RWPE2 (cell line): ENCODE data around the gene SMIM35.

Experiments used
- ATAC-seq: fragments of 200-7000 bp; cut with Tn5 transposase; 3 replicates; pipeline ENCODE4 v1.9.1; 2021; ENCODE audit warnings: low read depth
- DNase-seq: peaks from one replicate; pipeline ENCODE4 v3.0.0-alpha.2; 2020; ENCODE audit warnings: low spot score
- H3K27ac ChIP-seq: fragments of 450-650 bp; 2 replicates; pipeline ENCODE4 v1.5.1; 2017; ENCODE audit warnings: mild to moderate bottlenecking; ENCODE audit not compliant: poor library complexity, severe bottlenecking
- H3K27me3 ChIP-seq: fragments of 250-450 bp; sonication (Bioruptor Pico); 2 replicates; pipeline ENCODE4 v1.5.1; 2021; ENCODE audit warnings: mild to moderate bottlenecking, moderate library complexity; ENCODE audit not compliant: insufficient read depth, poor library complexity, severe bottlenecking
- H3K36me3 ChIP-seq: fragments of 250-450 bp; sonication (Bioruptor Pico); 2 replicates; pipeline ENCODE4 v1.5.1; 2020; ENCODE audit warnings: low read depth, mild to moderate bottlenecking, moderate library complexity
- H3K4me1 ChIP-seq: fragments of 250-450 bp; sonication (Bioruptor Pico); 2 replicates; pipeline ENCODE4 v1.5.1; 2021; ENCODE audit warnings: mild to moderate bottlenecking, moderate library complexity; ENCODE audit not compliant: insufficient read depth, poor library complexity, severe bottlenecking
- H3K4me3 ChIP-seq: fragments of 250-450 bp; sonication (Bioruptor Pico); 2 replicates; pipeline ENCODE4 v1.5.1; 2021; ENCODE audit warnings: mild to moderate bottlenecking, moderate library complexity; ENCODE audit not compliant: severe bottlenecking
- H3K9me3 ChIP-seq: fragments of 250-450 bp; sonication (Bioruptor Pico); 2 replicates; pipeline ENCODE4 v1.5.1; 2021; ENCODE audit warnings: mild to moderate bottlenecking, moderate library complexity; ENCODE audit not compliant: severe bottlenecking
- CTCF ChIP-seq: fragments of 450-650 bp; IDR thresholded peaks from one replicate; pipeline ENCODE4 v1.5.1; 2017; ENCODE audit warnings: mild to moderate bottlenecking, moderate library complexity; ENCODE audit not compliant: poor library complexity, severe bottlenecking

SMIM35 gene

GRCh38 chr11:118054712-118055640, 31.8 kb downstream of the SMIM35 start:
- no peaks in the 10 kb centered on the region for H3K36me3 ChIP-seq
- TF ChIP-seq CTCF, result no peak
- ATAC-seq, result no peak
- H3K27ac ChIP-seq, result no peak overlapping the region
- no peak for DNase-seq
- H3K9me3 ChIP-seq, result no peaks in the 10 kb centered on the region
- no peaks in the 10 kb centered on the region for H3K4me1 ChIP-seq
- H3K27me3 ChIP-seq, result no peaks in the 10 kb centered on the region
- H3K4me3 ChIP-seq, result no peak overlapping the region

GRCh38 chr11:118052581-118053206, 34.1 kb downstream of the SMIM35 start:
- H3K4me3 ChIP-seq, result no peak overlapping the region
- H3K36me3 ChIP-seq, result no peaks in the 10 kb centered on the region
- ATAC-seq, result no peak
- DNase-seq, result no peak
- H3K4me1 ChIP-seq, result no peaks in the 10 kb centered on the region
- H3K9me3 ChIP-seq, result no peaks in the 10 kb centered on the region
- TF ChIP-seq CTCF, result no peak
- H3K27me3 ChIP-seq, result no peaks in the 10 kb centered on the region
- H3K27ac ChIP-seq, result no peak overlapping the region

GRCh38 chr11:118051611-118052461, 34.9 kb downstream of the SMIM35 start:
- Histone ChIP-seq H3K27ac (no peak overlapping the region), H3K27me3 (no peaks in the 10 kb centered on the region), H3K36me3 (no peaks in the 10 kb centered on the region), H3K9me3 (no peaks in the 10 kb centered on the region), H3K4me1 (no peaks in the 10 kb centered on the region), H3K4me3 (no peak overlapping the region)
- no peak for DNase-seq
- no peak for ATAC-seq
- no peak for TF ChIP-seq CTCF

GRCh38 chr11:118051136-118051610, 35.6 kb downstream of the SMIM35 start:
- H3K4me1 ChIP-seq, result no peaks in the 10 kb centered on the region
- no peak overlapping the region for H3K27ac ChIP-seq
- no peaks in the 10 kb centered on the region for H3K9me3 ChIP-seq
- no peaks in the 10 kb centered on the region for H3K27me3 ChIP-seq
- DNase-seq (no peak), ATAC-seq (no peak)
- H3K36me3 ChIP-seq, result no peaks in the 10 kb centered on the region
- TF ChIP-seq CTCF, result no peak
- no peak overlapping the region for H3K4me3 ChIP-seq
